ENCODE data around the gene KLHL2.

DNA sequence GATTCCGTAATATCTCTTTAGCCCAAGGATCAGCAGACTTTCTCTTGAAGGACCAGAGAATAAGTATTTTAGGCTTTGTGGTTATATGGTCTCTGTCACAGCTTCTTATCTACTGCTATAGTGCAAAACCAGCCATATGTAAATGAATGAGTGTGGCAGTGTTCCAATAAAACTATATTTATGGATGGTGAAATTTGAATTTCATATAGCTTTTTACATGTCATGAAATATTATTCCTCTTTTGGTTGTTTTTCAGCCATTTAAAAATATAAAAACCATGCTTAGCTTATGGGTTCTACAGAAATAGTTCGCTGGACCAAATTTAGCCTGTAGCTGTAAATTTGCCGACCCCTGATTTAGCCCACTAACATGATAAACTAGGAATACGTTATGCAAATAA, 102.1 kb downstream of the KLHL2 start:
- TF ChIP-seq, protein P1, sequence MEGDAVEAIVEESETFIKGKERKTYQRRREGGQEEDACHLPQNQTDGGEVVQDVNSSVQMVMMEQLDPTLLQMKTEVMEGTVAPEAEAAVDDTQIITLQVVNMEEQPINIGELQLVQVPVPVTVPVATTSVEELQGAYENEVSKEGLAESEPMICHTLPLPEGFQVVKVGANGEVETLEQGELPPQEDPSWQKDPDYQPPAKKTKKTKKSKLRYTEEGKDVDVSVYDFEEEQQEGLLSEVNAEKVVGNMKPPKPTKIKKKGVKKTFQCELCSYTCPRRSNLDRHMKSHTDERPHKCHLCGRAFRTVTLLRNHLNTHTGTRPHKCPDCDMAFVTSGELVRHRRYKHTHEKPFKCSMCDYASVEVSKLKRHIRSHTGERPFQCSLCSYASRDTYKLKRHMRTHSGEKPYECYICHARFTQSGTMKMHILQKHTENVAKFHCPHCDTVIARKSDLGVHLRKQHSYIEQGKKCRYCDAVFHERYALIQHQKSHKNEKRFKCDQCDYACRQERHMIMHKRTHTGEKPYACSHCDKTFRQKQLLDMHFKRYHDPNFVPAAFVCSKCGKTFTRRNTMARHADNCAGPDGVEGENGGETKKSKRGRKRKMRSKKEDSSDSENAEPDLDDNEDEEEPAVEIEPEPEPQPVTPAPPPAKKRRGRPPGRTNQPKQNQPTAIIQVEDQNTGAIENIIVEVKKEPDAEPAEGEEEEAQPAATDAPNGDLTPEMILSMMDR (tag by site-specific recombination; IDR thresholded peaks at IDR 0.05): no peak
- no peak for TF ChIP-seq ZNF837 (tag by site-specific recombination; IDR thresholded peaks at IDR 0.05)

Measured in HEK293 (cell line).